Neural cell (in vitro differentiated cells): Measurements from ENCODE around the gene KAT14. TPM values are rescaled to one million over a fixed set of nuclear protein-coding genes. Genes with fewer than 3 reads are reported as not detected.

Source experiments
- H2AFZ ChIP-seq: fragments of 200-600, 300-800 bp; sonication (generic), shearing (Covaris generic); 2 replicates; pipeline ENCODE4 v1.6.0; 2014; ENCODE audit warnings: low read depth, mild to moderate bottlenecking, antibody characterized with exemption, low read length, moderate library complexity
- H3F3A ChIP-seq: fragments of 200-600 bp; shearing (Covaris generic); 2 replicates; pipeline ENCODE4 v1.6.1; 2016; ENCODE audit warnings: mild to moderate bottlenecking, moderate library complexity, mixed read lengths, antibody characterized with exemption, low read length; ENCODE audit not compliant: insufficient read depth, poor library complexity, severe bottlenecking
- H3K27ac ChIP-seq: fragments of 200-600, 300-800 bp; sonication (generic), shearing (Covaris generic); 2 replicates; pipeline ENCODE4 v1.5.1; 2014; ENCODE audit warnings: mild to moderate bottlenecking, low read length, moderate library complexity
- H3K27me3 ChIP-seq: fragments of 300-800, 200-600 bp; sonication (generic), shearing (Covaris generic); 2 replicates; pipeline ENCODE4 v1.6.0; 2014; ENCODE audit warnings: mild to moderate bottlenecking, low read depth, low read length, moderate library complexity; ENCODE audit not compliant: insufficient read depth
- H3K36me3 ChIP-seq: fragments of 300-800, 200-600 bp; sonication (generic), shearing (Covaris generic); 2 replicates; pipeline ENCODE4 v1.5.1; 2014; ENCODE audit warnings: mild to moderate bottlenecking, antibody characterized with exemption, low read length, moderate library complexity; ENCODE audit not compliant: insufficient read depth
- H3K4me2 ChIP-seq: fragments of 300-800, 200-600 bp; sonication (generic), shearing (Covaris generic); 2 replicates; pipeline ENCODE4 v1.6.0; 2014; ENCODE audit warnings: mild to moderate bottlenecking, low read length
- H3K4me3 ChIP-seq: fragments of 300-800, 200-600 bp; sonication (generic), shearing (Covaris generic); 2 replicates; pipeline ENCODE4 v1.5.1; 2014; ENCODE audit warnings: mild to moderate bottlenecking, low read length, moderate library complexity
- H3K79me2 ChIP-seq: fragments of 200-600 bp; shearing (Covaris generic); replicated peaks from 2 replicates; pipeline ENCODE4 v1.6.0; 2014; ENCODE audit warnings: mild to moderate bottlenecking, low read length, moderate library complexity; ENCODE audit not compliant: insufficient read depth
- H3K9ac ChIP-seq: fragments of 300-800, 200-600 bp; sonication (generic), shearing (Covaris generic); 2 replicates; pipeline ENCODE4 v1.6.1; 2016; ENCODE audit warnings: mild to moderate bottlenecking, low read length, mixed read lengths
- H3K9me2 ChIP-seq: fragments of 200-600 bp; shearing (Covaris generic); 2 replicates; pipeline ENCODE4 v1.6.1; 2016; ENCODE audit warnings: mild to moderate bottlenecking, low read length, mixed read lengths; ENCODE audit not compliant: insufficient read depth
- H3K9me3 ChIP-seq: fragments of 200-600, 300-800 bp; sonication (generic), shearing (Covaris generic); 2 replicates; pipeline ENCODE4 v1.6.1; 2016; ENCODE audit warnings: mild to moderate bottlenecking, mixed run types, low read length, moderate library complexity, mixed read lengths
- H4K20me1 ChIP-seq: fragments of 200-600 bp; shearing (Covaris generic); 2 replicates; pipeline ENCODE4 v1.6.1; 2016; ENCODE audit warnings: mild to moderate bottlenecking, mixed run types; ENCODE audit not compliant: insufficient read depth
- CTCF ChIP-seq: fragments of 450-650 bp; IDR thresholded peaks from 2 replicates; pipeline ENCODE4 v1.5.1; 2014; ENCODE audit warnings: antibody characterized with exemption, mild to moderate bottlenecking, moderate library complexity; ENCODE audit not compliant: poor library complexity, severe bottlenecking
- EP300 ChIP-seq: fragments of 450-650 bp; conservative IDR thresholded peaks from 2 replicates; pipeline ENCODE4 v1.6.1; 2014; ENCODE audit warnings: antibody characterized with exemption, mild to moderate bottlenecking, moderate library complexity; ENCODE audit not compliant: poor library complexity, severe bottlenecking
- EZH2 ChIP-seq: fragments of 200-600, 300-800 bp; shearing (Covaris generic), sonication (generic); IDR thresholded peaks from 2 replicates; pipeline ENCODE4 v1.6.1; 2014; ENCODE audit warnings: antibody characterized with exemption, low read length, borderline replicate concordance, mild to moderate bottlenecking; ENCODE audit not compliant: insufficient read depth, poor library complexity, severe bottlenecking
- MXI1 ChIP-seq: fragments of 450-650 bp; conservative IDR thresholded peaks from 2 replicates; pipeline ENCODE4 v1.6.1; 2014; ENCODE audit warnings: antibody characterized with exemption, mild to moderate bottlenecking; ENCODE audit not compliant: poor library complexity, severe bottlenecking
- POLR2AphosphoS5 ChIP-seq: IDR thresholded peaks from 2 replicates; pipeline ENCODE4 v1.6.1; 2012
- RAD21 ChIP-seq: fragments of 450-650 bp; conservative IDR thresholded peaks from 2 replicates; pipeline ENCODE4 v1.6.1; 2014; ENCODE audit warnings: antibody characterized with exemption, mild to moderate bottlenecking, moderate library complexity
- REST ChIP-seq: IDR thresholded peaks from 2 replicates; pipeline ENCODE4 v1.6.1; 2012; ENCODE audit warnings: borderline replicate concordance
- SMC3 ChIP-seq: fragments of 450-650 bp; conservative IDR thresholded peaks from 2 replicates; pipeline ENCODE4 v1.6.1; 2014; ENCODE audit warnings: antibody characterized with exemption, mild to moderate bottlenecking, moderate library complexity; ENCODE audit not compliant: poor library complexity
- TAF1 ChIP-seq: IDR thresholded peaks from 2 replicates; pipeline ENCODE4 v1.6.1; 2012; ENCODE audit warnings: low read depth
- polyA plus RNA-seq: library from polyadenylated mRNA; depleted of rRNA; stranded (reverse); fragments of >200 nt; gene quantifications from 2 replicates; pipeline ENCODE4 v1.2.3, GENCODE V29; 2014

Gene KAT14
- polyA plus RNA-seq, 1 donor from 2014 or later: 19.3 TPM

- no peaks in the 10 kb centered on the region for H3K36me3 ChIP-seq
Measured at GRCh38 chr20:18172379-18172778, 34.7 kb downstream of the KAT14 start.

GRCh38 chr20:18174906-18175683, 37.4 kb downstream of the KAT14 start:
- no peaks in the 10 kb centered on the region for H4K20me1 ChIP-seq
- H3K4me3 ChIP-seq: no peak overlapping the region
- H3K36me3 ChIP-seq: no peaks in the 10 kb centered on the region
- H3F3A ChIP-seq: no peaks in the 10 kb centered on the region
- H3K27me3 ChIP-seq: no peaks in the 10 kb centered on the region
- H3K4me2 ChIP-seq: no peak overlapping the region
- H3K9me3 ChIP-seq: no peaks in the 10 kb centered on the region
- TF ChIP-seq RAD21 (no peak), REST (no peak), CTCF (no peak)
- no peaks in the 10 kb centered on the region for H3K79me2 ChIP-seq
- no peaks in the 10 kb centered on the region for H3K9me2 ChIP-seq
- no peak overlapping the region for H3K27ac ChIP-seq
- H2AFZ ChIP-seq: no peak overlapping the region
- no peak overlapping the region for H3K9ac ChIP-seq

More at GRCh38 chr20:18172379-18172778, 34.7 kb downstream of the KAT14 start:
- no peak overlapping the region for H3K9ac ChIP-seq
- H2AFZ ChIP-seq: no peak overlapping the region
- H3K4me3 ChIP-seq: no peak overlapping the region
- H3F3A ChIP-seq: no peaks in the 10 kb centered on the region
- H3K27ac ChIP-seq: no peak overlapping the region
- TF ChIP-seq SMC3 (no peak), POLR2AphosphoS5 (no peak), EP300 (no peak), TAF1 (no peak), MXI1 (no peak), EZH2 (no peak), CTCF (no peak), RAD21 (no peak), REST (no peak)
- no peaks in the 10 kb centered on the region for H3K79me2 ChIP-seq
- no peak overlapping the region for H3K4me2 ChIP-seq
- H4K20me1 ChIP-seq: no peaks in the 10 kb centered on the region
- no peaks in the 10 kb centered on the region for H3K9me2 ChIP-seq
- H3K9me3 ChIP-seq: no peaks in the 10 kb centered on the region
- no peaks in the 10 kb centered on the region for H3K27me3 ChIP-seq
